K562 (cell line): Measurements from ENCODE around the gene BRDT. TPM values are rescaled to one million over a fixed set of nuclear protein-coding genes. Genes with fewer than 3 reads are reported as not detected.

Source experiments
- BMI1 ChIP-seq: fragments of 150-350 bp; IDR thresholded peaks from 2 replicates; pipeline ENCODE4 v1.6.1; 2014; ENCODE audit warnings: low read length
- CBX2 ChIP-seq: fragments of 200-600 bp; sonication (generic); IDR thresholded peaks from one replicate; pipeline ENCODE4 v1.6.1; 2012; ENCODE audit warnings: mild to moderate bottlenecking, low read length, inconsistent platforms; ENCODE audit not compliant: insufficient read depth, poor library complexity, severe bottlenecking
- CBX8 ChIP-seq: fragments of 200-600 bp; sonication (generic); IDR thresholded peaks from 2 replicates; pipeline ENCODE4 v1.6.1; 2012; ENCODE audit warnings: borderline replicate concordance, mixed run types, low read depth, mild to moderate bottlenecking, moderate library complexity, mixed read lengths, low read length, control low read depth, inconsistent platforms; ENCODE audit not compliant: poor library complexity, severe bottlenecking; ENCODE audit errors: extremely low read depth
- CSDE1 ChIP-seq, 2 experiments: fragments of 450-650 bp; IDR thresholded peaks; 2 replicates each; pipeline ENCODE4 v1.6.1; 2016; ENCODE audit warnings: mild to moderate bottlenecking in 1 of 2
- ELF4 ChIP-seq: fragments of 450-650 bp; formaldehyde crosslinking; IDR thresholded peaks from 2 replicates; pipeline ENCODE4 v1.4.0; 2022; ENCODE audit warnings: missing genetic modification characterization
- MLLT1 ChIP-seq, 2 experiments: fragments of 450-650 bp; IDR thresholded peaks; 2 replicates each; pipeline ENCODE4 v1.6.1; 2016
- MYBL2 ChIP-seq, 2 experiments: fragments of 450-650 bp in 1 of 2; sonication (generic) in 1 of 2; formaldehyde crosslinking in 1 of 2; IDR thresholded peaks; 2 replicates each; pipeline versions ENCODE4 v1.6.1 to v1.8.1; 2017 to 2022; ENCODE audit warnings: borderline replicate concordance in 1 of 2, inconsistent platforms in 1 of 2, low read depth in 1 of 2, mild to moderate bottlenecking in 1 of 2, missing genetic modification reagents in 1 of 2, moderate library complexity in 1 of 2
- NBN ChIP-seq: fragments of 450-650 bp; IDR thresholded peaks from 2 replicates; pipeline ENCODE4 v1.6.1; 2016; ENCODE audit warnings: low read depth, mild to moderate bottlenecking
- NCOA2 ChIP-seq, 2 experiments: fragments of 450-650 bp; IDR thresholded peaks; 2 replicates each; pipeline ENCODE4 v1.6.1; 2018; ENCODE audit warnings: mild to moderate bottlenecking in 2 of 2, moderate library complexity in 1 of 2; ENCODE audit not compliant: partially characterized antibody in 2 of 2
- PHTF2 ChIP-seq: fragments of 250-450 bp; sonication (Bioruptor Pico); IDR thresholded peaks from 2 replicates; pipeline ENCODE4 v1.5.0; 2021; ENCODE audit warnings: mild to moderate bottlenecking
- POLR2B ChIP-seq: fragments of 450-650 bp; IDR thresholded peaks from 2 replicates; pipeline ENCODE4 v1.6.1; 2018; ENCODE audit warnings: low read depth; ENCODE audit not compliant: partially characterized antibody
- RAD21 ChIP-seq, 2 experiments: fragments of 250-450 bp in 1 of 2; fragments of 450-650 bp in 1 of 2; sonication (Bioruptor Pico) in 1 of 2; formaldehyde crosslinking in 1 of 2; IDR thresholded peaks in 1 of 2; conservative IDR thresholded peaks in 1 of 2; 2 replicates each; pipeline versions ENCODE4 v1.4.0 to v1.8.0; 2020 to 2022; ENCODE audit warnings: mild to moderate bottlenecking in 2 of 2, moderate library complexity in 1 of 2
- RBM25 ChIP-seq: fragments of 200-400 bp; formaldehyde crosslinking; IDR thresholded peaks from 2 replicates; pipeline ENCODE4 v1.6.1; 2018; ENCODE audit warnings: low read length, low read depth, moderate library complexity; ENCODE audit not compliant: severe bottlenecking
- RNF2 ChIP-seq: sonication (generic); IDR thresholded peaks from 2 replicates; pipeline ENCODE4 v1.6.1; 2016
- ZNF263 ChIP-seq: sonication (generic); formaldehyde crosslinking; IDR thresholded peaks from 2 replicates; pipeline ENCODE4 v1.8.0; 2022; ENCODE audit warnings: mild to moderate bottlenecking, missing genetic modification reagents, borderline replicate concordance
- ZNF3 ChIP-seq: fragments of 250-450 bp; sonication (Bioruptor Pico); IDR thresholded peaks from 2 replicates; pipeline ENCODE4 v1.5.0; 2021; ENCODE audit warnings: mild to moderate bottlenecking, moderate library complexity
- ZNF436 ChIP-seq: fragments of 250-450, 450-650 bp; sonication (Bioruptor Pico); formaldehyde crosslinking; IDR thresholded peaks from 2 replicates; pipeline ENCODE4 v1.7.0; 2020; ENCODE audit warnings: mild to moderate bottlenecking
- ZNF512 ChIP-seq: IDR thresholded peaks from 2 replicates; pipeline ENCODE4 v1.6.1; 2016; ENCODE audit warnings: missing genetic modification characterization, missing compliant biosample characterization
- polyA plus RNA-seq, 8 experiments: library from polyadenylated mRNA; depleted of rRNA in 4 of 8; stranded (reverse) in 5 of 8; unstranded in 3 of 8; fragments of >200 nt; fragmentation: Nextera tagmentation in 2 of 8; fragmentation: Illumina TruSeq in 1 of 8; extraction: Ambion mirVana in 2 of 8; extraction: Trizol in 1 of 8; gene quantifications; 2 replicates each; pipeline versions ENCODE4 v1.2.1 to v1.2.3, GENCODE V29; 2011 to 2014; ENCODE audit warnings: inconsistent platforms in 1 of 8, missing spikeins in 1 of 8
- total RNA-seq, 7 experiments: library from RNA; depleted of rRNA in 6 of 7; stranded (reverse); fragments of >200 nt in 6 of 7; fragmentation: Illumina TruSeq in 2 of 7; extraction: Trizol in 2 of 7; gene quantifications; 2 replicates each; pipeline versions ENCODE4 v1.2.1 to v1.2.3, GENCODE V29; 2011 to 2021; ENCODE audit warnings: low replicate concordance in 1 of 7

The BRDT gene
- total and polyA plus RNA-seq, 9 of the 15 experiments (the other 6 are each of a cell fraction or from before 2014, with no cell fraction given), result 0.01 TPM; not detected in 8

GRCh38 chr1:91980663-91981062 is 31.5 kb downstream of the BRDT start (continued):
- no peak for TF ChIP-seq MYBL2 (IDR thresholded peaks at IDR 0.05; ENCODE audit: low read depth)
- TF ChIP-seq MYBL2 (CRISPR knock-in tag; IDR thresholded peaks at IDR 0.05; ENCODE audit: borderline replicate concordance), result no peak
- TF ChIP-seq RBM25, result no peak
- TF ChIP-seq CBX8, result peak; percentile 96
- no peak for TF ChIP-seq NCOA2 (IDR thresholded peaks at IDR 0.05; ENCODE audit: partially characterized antibody in 2 of 2)
- no peak for TF ChIP-seq ZNF263 (CRISPR knock-in tag)
- TF ChIP-seq POLR2B, result no peak
- no peak for TF ChIP-seq NBN
- no peak for TF ChIP-seq RAD21 (CRISPR knock-in tag; conservative IDR thresholded peaks at IDR 0.05 in 1 of 2, IDR thresholded peaks at IDR 0.05 in 1 of 2)
- TF ChIP-seq ZNF512 (tag), result 0 out of 2 replicates have a peak, but pooled peaks have one; percentile 15
- no peak for TF ChIP-seq ZNF436 (CRISPR knock-in tag)
- no peak for TF ChIP-seq ELF4 (CRISPR knock-in tag)
- no peak for TF ChIP-seq ZNF3 (CRISPR knock-in tag)
- TF ChIP-seq BMI1, result peak; percentile 59; the same call in 1 of the 2 replicates
- peak; percentile 97 for TF ChIP-seq CBX2
- 0 out of 2 replicates have a peak, but pooled peaks have one; percentile 68 for TF ChIP-seq RNF2
- no peak for TF ChIP-seq CSDE1 (IDR thresholded peaks at IDR 0.05)
- no peak for TF ChIP-seq PHTF2 (CRISPR knock-in tag)
- TF ChIP-seq MLLT1 (IDR thresholded peaks at IDR 0.05), result no peak
